Stimulated activated naive CD8-positive, alpha-beta T cell treated with anti-CD3 and anti-CD28 coated beads, Interleukin-15, amount 100 ng/mL, for 72 hours (primary cell): ENCODE data around the gene FBXO42.
A peak's percentile ranks its signal among the peaks of the same experiment; 100 is the strongest.
"Not testable (repeated sequence)": the region's sequence is repeated elsewhere in the genome, so short reads cannot be mapped to it uniquely, and the experiment has no call there.

Experiments used
- ATAC-seq: fragments of 150-1000 bp; cut with Tn5 transposase; 2 replicates; pipeline ENCODE4 v1.10.0; 2021; ENCODE audit warnings: mild to moderate bottlenecking, moderate library complexity
- DNase-seq, 2 donors: peaks; one replicate each; pipeline ENCODE4 v3.0.0; 2021 to 2022
- H3K27ac Mint-ChIP-seq, 2 donors: one replicate each; pipeline ENCODE4 v1.8.0; 2022; ENCODE audit warnings: mild to moderate bottlenecking in 2 of 2, mixed read lengths in 2 of 2, moderate library complexity in 2 of 2
- H3K27me3 Mint-ChIP-seq: one replicate; pipeline ENCODE4 v1.8.0; 2022; ENCODE audit warnings: mixed read lengths
- H3K4me1 Mint-ChIP-seq: one replicate; pipeline ENCODE4 v1.8.0; 2022; ENCODE audit warnings: mild to moderate bottlenecking, mixed read lengths
- H3K4me3 Mint-ChIP-seq, 2 donors: one replicate each; pipeline ENCODE4 v1.8.0; 2022; ENCODE audit warnings: mild to moderate bottlenecking in 2 of 2, mixed read lengths in 2 of 2, moderate library complexity in 1 of 2
- H3K9me3 Mint-ChIP-seq, 2 donors: one replicate each; pipeline ENCODE4 v1.8.0; 2022; ENCODE audit warnings: mixed read lengths in 2 of 2

FBXO42 gene

GRCh38 chr1:16217061-16217785 is 135.1 kb downstream of the FBXO42 start:
- DNase-seq (peak; percentile 92 to 93), ATAC-seq (peak; percentile 97)
- Mint-ChIP-seq H3K4me3 (peak overlapping the region; percentile 86 to 88), H3K27me3 (peaks cover 8% of the 10 kb centered on the region), H3K27ac (peak overlapping the region in 1 of 2 donors; percentile 15), H3K9me3 (no peaks in the 10 kb centered on the region), H3K4me1 (peaks cover 34% of the 10 kb centered on the region)

GRCh38 chr1:16215882-16216753 is 136.2 kb downstream of the FBXO42 start:
- ATAC-seq (peak; percentile 53), DNase-seq (peak; percentile 61 to 66)
- no peak overlapping the region for H3K27ac Mint-ChIP-seq
- H3K27me3 Mint-ChIP-seq: peaks cover 8% of the 10 kb centered on the region
- H3K4me3 Mint-ChIP-seq: peak overlapping the region; percentile 86 to 88
- no peaks in the 10 kb centered on the region for H3K9me3 Mint-ChIP-seq
- peaks cover 34% of the 10 kb centered on the region for H3K4me1 Mint-ChIP-seq

- not testable (repeated sequence) for H3K4me3 Mint-ChIP-seq, H3K27ac Mint-ChIP-seq, H3K27me3 Mint-ChIP-seq, ATAC-seq, DNase-seq, H3K9me3 Mint-ChIP-seq
- H3K4me1 Mint-ChIP-seq: peaks cover 34% of the 10 kb centered on the region
These were observed 137.0 kb downstream of the FBXO42 start for GRCh38 chr1:16215240-16215639.

GRCh38 chr1:16213544-16213943 is 138.7 kb downstream of the FBXO42 start:
- DNase-seq, H3K27me3 Mint-ChIP-seq, H3K4me3 Mint-ChIP-seq, ATAC-seq, H3K9me3 Mint-ChIP-seq, H3K27ac Mint-ChIP-seq: not testable (repeated sequence)
- H3K4me1 Mint-ChIP-seq: peaks cover 22% of the 10 kb centered on the region

GRCh38 chr1:16213013-16213412 is 139.3 kb downstream of the FBXO42 start:
- H3K27me3 Mint-ChIP-seq: peaks cover 8% of the 10 kb centered on the region
- H3K4me1 Mint-ChIP-seq: peaks cover 17% of the 10 kb centered on the region
- DNase-seq: no peak
- no peak for ATAC-seq
- no peak overlapping the region for H3K4me3 Mint-ChIP-seq
- no peaks in the 10 kb centered on the region for H3K9me3 Mint-ChIP-seq
- H3K27ac Mint-ChIP-seq: no peak overlapping the region

GRCh38 chr1:16212251-16212961 is 139.9 kb downstream of the FBXO42 start, which contains the start of gene ARHGEF19:
Gene ARHGEF19 (minus strand): TSS chr1:16212652. CDS start chr1:16209054, 3,598 bp downstream.
- DNase-seq: no peak
- peaks cover 14% of the 10 kb centered on the region for H3K4me1 Mint-ChIP-seq
- H3K27ac Mint-ChIP-seq: peak within 1 kb of the TSS in 1 of 2 donors; percentile 56
- ATAC-seq: no peak
- no peaks in the 10 kb centered on the region for H3K9me3 Mint-ChIP-seq
- peaks cover 8% of the 10 kb centered on the region for H3K27me3 Mint-ChIP-seq
- no peak within 1 kb of the TSS for H3K4me3 Mint-ChIP-seq

- no peaks in the 10 kb centered on the region for H3K9me3 Mint-ChIP-seq
- H3K4me1 Mint-ChIP-seq: peaks cover 18% of the 10 kb centered on the region
- DNase-seq (no peak), ATAC-seq (no peak)
- peaks cover 8% of the 10 kb centered on the region for H3K27me3 Mint-ChIP-seq
- H3K27ac Mint-ChIP-seq: no peak overlapping the region
- no peak overlapping the region for H3K4me3 Mint-ChIP-seq
These were observed 140.5 kb downstream of the FBXO42 start for GRCh38 chr1:16211824-16212223.

- DNase-seq (no peak), ATAC-seq (no peak)
- Mint-ChIP-seq H3K4me3 (no peak overlapping the region), H3K4me1 (peaks cover 12% of the 10 kb centered on the region), H3K27ac (no peak overlapping the region), H3K9me3 (no peaks in the 10 kb centered on the region), H3K27me3 (no peaks in the 10 kb centered on the region)
These were observed 141.7 kb downstream of the FBXO42 start for GRCh38 chr1:16210581-16210980.

GRCh38 chr1:16209847-16210407 is 142.4 kb downstream of the FBXO42 start:
- ATAC-seq (no peak), DNase-seq (no peak)
- no peaks in the 10 kb centered on the region for H3K9me3 Mint-ChIP-seq
- no peak overlapping the region for H3K27ac Mint-ChIP-seq
- no peaks in the 10 kb centered on the region for H3K27me3 Mint-ChIP-seq
- peaks cover 16% of the 10 kb centered on the region for H3K4me1 Mint-ChIP-seq
- no peak overlapping the region for H3K4me3 Mint-ChIP-seq

GRCh38 chr1:16209132-16209846 is 143.0 kb downstream of the FBXO42 start:
- Mint-ChIP-seq H3K27me3 (no peaks in the 10 kb centered on the region), H3K4me1 (peaks cover 22% of the 10 kb centered on the region), H3K9me3 (no peaks in the 10 kb centered on the region), H3K4me3 (no peak overlapping the region), H3K27ac (no peak overlapping the region)
- ATAC-seq (no peak), DNase-seq (no peak)

GRCh38 chr1:16208270-16208987 is 143.9 kb downstream of the FBXO42 start:
- H3K27me3 Mint-ChIP-seq: no peaks in the 10 kb centered on the region
- peak overlapping the region in 1 of 2 donors; percentile 10 for H3K4me3 Mint-ChIP-seq
- no peaks in the 10 kb centered on the region for H3K9me3 Mint-ChIP-seq
- H3K27ac Mint-ChIP-seq: no peak overlapping the region
- H3K4me1 Mint-ChIP-seq: peaks cover 22% of the 10 kb centered on the region
- ATAC-seq: no peak
- DNase-seq: no peak

GRCh38 chr1:16207318-16208269 is 144.7 kb downstream of the FBXO42 start:
- Mint-ChIP-seq H3K27me3 (no peaks in the 10 kb centered on the region), H3K9me3 (no peaks in the 10 kb centered on the region)

GRCh38 chr1:16206547-16207317 is 145.5 kb downstream of the FBXO42 start:
- Mint-ChIP-seq H3K9me3 (no peaks in the 10 kb centered on the region), H3K4me3 (peak overlapping the region; percentile 87 to 92), H3K27ac (peak overlapping the region; percentile 29 to 95), H3K4me1 (peaks cover 22% of the 10 kb centered on the region), H3K27me3 (no peaks in the 10 kb centered on the region)
- ATAC-seq (peak; percentile 92), DNase-seq (peak; percentile 96)

More at GRCh38 chr1:16207318-16208269, 144.7 kb downstream of the FBXO42 start:
- Mint-ChIP-seq H3K27ac (peak overlapping the region in 1 of 2 donors; percentile 97), H3K4me1 (peaks cover 22% of the 10 kb centered on the region), H3K4me3 (peak overlapping the region; percentile 87 to 92)
- ATAC-seq: no peak
- DNase-seq: no peak
